Right atrium auricular region (tissue), 2 donors: ENCODE measurements around the gene LGI2. TPM values are rescaled to one million over a fixed set of nuclear protein-coding genes. Genes with fewer than 3 reads are reported as not detected.
A peak's percentile ranks its signal among the peaks of the same experiment; 100 is the strongest.
"Not testable (repeated sequence)": the region's sequence is repeated elsewhere in the genome, so short reads cannot be mapped to it uniquely, and the experiment has no call there.

Source experiments
- DNase-seq: peaks from one replicate; pipeline ENCODE4 v3.0.0-alpha.2; 2019; ENCODE audit warnings: low spot score
- H3K27ac ChIP-seq, 2 donors: fragments of 200-600 bp; sonication (generic); 1 replicate in 1 of 2; 2 replicates in 1 of 2; pipeline ENCODE4 v1.5.1; 2016 to 2019
- H3K27me3 ChIP-seq, 2 donors: fragments of 200-600 bp; sonication (generic); one replicate each; pipeline versions ENCODE4 v1.5.1 to v1.6.0; 2017 to 2019
- H3K36me3 ChIP-seq: fragments of 200-600 bp; sonication (generic); one replicate; pipeline ENCODE4 v1.5.1; 2016
- H3K4me1 ChIP-seq, 2 donors: fragments of 200-600 bp; sonication (generic); one replicate each; pipeline versions ENCODE4 v1.5.1 to v1.6.0; 2017 to 2019
- H3K4me3 ChIP-seq, 2 donors: fragments of 200-600 bp; sonication (generic); 1 replicate in 1 of 2; 2 replicates in 1 of 2; pipeline ENCODE4 v1.5.1; 2017 to 2019; ENCODE audit warnings: mild to moderate bottlenecking in 1 of 2, moderate library complexity in 1 of 2
- H3K9me3 ChIP-seq, 2 donors: fragments of 200-600 bp; sonication (generic); one replicate each; pipeline ENCODE4 v1.5.1; 2019
- total RNA-seq, 2 donors: library from RNA; depleted of rRNA; stranded (reverse); fragments of >200 nt; gene quantifications; one replicate each; pipeline ENCODE4 v1.1.0, GENCODE V29; 2016
- TF ChIP-seq, protein P1 (sequence below), 2 donors: fragments of 200-600 bp; sonication (generic); IDR thresholded peaks; one replicate each; pipeline ENCODE4 v1.5.1; 2019; ENCODE audit warnings: antibody characterized with exemption in 2 of 2

LGI2 gene
- total RNA-seq, 2 donors from 2014 or later: 1.1 to 1.9 TPM

- no peak overlapping the region for H3K4me3 ChIP-seq
- H3K4me1 ChIP-seq: peaks cover 0 to 15% of the 10 kb centered on the region in 2 donors
- TF ChIP-seq, protein P1, sequence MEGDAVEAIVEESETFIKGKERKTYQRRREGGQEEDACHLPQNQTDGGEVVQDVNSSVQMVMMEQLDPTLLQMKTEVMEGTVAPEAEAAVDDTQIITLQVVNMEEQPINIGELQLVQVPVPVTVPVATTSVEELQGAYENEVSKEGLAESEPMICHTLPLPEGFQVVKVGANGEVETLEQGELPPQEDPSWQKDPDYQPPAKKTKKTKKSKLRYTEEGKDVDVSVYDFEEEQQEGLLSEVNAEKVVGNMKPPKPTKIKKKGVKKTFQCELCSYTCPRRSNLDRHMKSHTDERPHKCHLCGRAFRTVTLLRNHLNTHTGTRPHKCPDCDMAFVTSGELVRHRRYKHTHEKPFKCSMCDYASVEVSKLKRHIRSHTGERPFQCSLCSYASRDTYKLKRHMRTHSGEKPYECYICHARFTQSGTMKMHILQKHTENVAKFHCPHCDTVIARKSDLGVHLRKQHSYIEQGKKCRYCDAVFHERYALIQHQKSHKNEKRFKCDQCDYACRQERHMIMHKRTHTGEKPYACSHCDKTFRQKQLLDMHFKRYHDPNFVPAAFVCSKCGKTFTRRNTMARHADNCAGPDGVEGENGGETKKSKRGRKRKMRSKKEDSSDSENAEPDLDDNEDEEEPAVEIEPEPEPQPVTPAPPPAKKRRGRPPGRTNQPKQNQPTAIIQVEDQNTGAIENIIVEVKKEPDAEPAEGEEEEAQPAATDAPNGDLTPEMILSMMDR (IDR thresholded peaks at IDR 0.05): no peak
- no peaks in the 10 kb centered on the region for H3K27me3 ChIP-seq
- H3K9me3 ChIP-seq: no peaks in the 10 kb centered on the region
- no peak overlapping the region for H3K27ac ChIP-seq
- no peaks in the 10 kb centered on the region for H3K36me3 ChIP-seq
- no peak for DNase-seq
Observed at GRCh38 chr4:25028851-25029250, 1.9 kb downstream of the LGI2 start.

- Histone ChIP-seq H3K9me3 (no peaks in the 10 kb centered on the region), H3K36me3 (no peaks in the 10 kb centered on the region), H3K27me3 (no peaks in the 10 kb centered on the region), H3K27ac (no peak overlapping the region), H3K4me1 (no peaks in the 10 kb centered on the region), H3K4me3 (no peak overlapping the region)
- no peak for DNase-seq
- TF ChIP-seq, protein P1 (IDR thresholded peaks at IDR 0.05): no peak
Observed at GRCh38 chr4:25022766-25023165, 8.0 kb downstream of the LGI2 start.

GRCh38 chr4:25021216-25021615 lies 9.5 kb downstream of the LGI2 start:
- TF ChIP-seq, protein P1 (IDR thresholded peaks at IDR 0.05): no peak
- no peaks in the 10 kb centered on the region for H3K27me3 ChIP-seq
- DNase-seq: no peak
- H3K9me3 ChIP-seq: no peaks in the 10 kb centered on the region
- no peak overlapping the region for H3K4me3 ChIP-seq
- no peaks in the 10 kb centered on the region for H3K4me1 ChIP-seq
- no peaks in the 10 kb centered on the region for H3K36me3 ChIP-seq
- no peak overlapping the region for H3K27ac ChIP-seq

- Histone ChIP-seq H3K36me3 (no peaks in the 10 kb centered on the region), H3K4me1 (peaks cover 0 to 2% of the 10 kb centered on the region in 2 donors), H3K27me3 (no peaks in the 10 kb centered on the region), H3K4me3 (no peak overlapping the region), H3K9me3 (no peaks in the 10 kb centered on the region), H3K27ac (no peak overlapping the region)
- TF ChIP-seq, protein P1 (IDR thresholded peaks at IDR 0.05): no peak
- DNase-seq: no peak
Observed at GRCh38 chr4:25020236-25020635, 10.5 kb downstream of the LGI2 start.

DNA sequence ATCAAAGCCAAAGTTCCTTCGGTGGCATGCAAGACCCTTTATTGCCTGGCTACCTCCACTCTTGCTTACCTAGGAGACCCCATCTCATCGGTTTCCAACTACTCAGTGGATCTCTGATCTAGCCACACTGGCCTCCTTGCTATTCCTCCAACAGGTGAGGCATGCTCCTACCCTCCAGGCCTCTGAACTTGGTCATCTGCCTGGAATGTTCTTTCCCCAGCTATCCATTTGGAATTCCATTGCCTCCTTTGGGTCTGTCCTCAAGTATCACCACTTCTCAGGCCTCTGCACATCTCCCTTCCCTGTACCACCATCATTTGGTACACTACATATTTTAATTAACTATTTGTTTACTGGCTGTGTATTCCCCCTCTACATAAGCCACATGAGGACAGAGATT lies 11.2 kb downstream of the LGI2 start:
- Histone ChIP-seq H3K36me3 (no peaks in the 10 kb centered on the region), H3K27me3 (no peaks in the 10 kb centered on the region), H3K4me1 (peaks cover 0 to 3% of the 10 kb centered on the region in 2 donors), H3K27ac (no peak overlapping the region), H3K9me3 (no peaks in the 10 kb centered on the region), H3K4me3 (no peak overlapping the region)
- no peak for DNase-seq
- TF ChIP-seq, protein P1 (IDR thresholded peaks at IDR 0.05): no peak

- Histone ChIP-seq H3K4me3 (no peak overlapping the region), H3K4me1 (peaks cover 0 to 3% of the 10 kb centered on the region in 2 donors), H3K9me3 (no peaks in the 10 kb centered on the region), H3K36me3 (no peaks in the 10 kb centered on the region), H3K27ac (no peak overlapping the region), H3K27me3 (no peaks in the 10 kb centered on the region)
- TF ChIP-seq, protein P1 (IDR thresholded peaks at IDR 0.05): no peak
- no peak for DNase-seq
Observed at GRCh38 chr4:25015012-25015411, 15.7 kb downstream of the LGI2 start.

DNA sequence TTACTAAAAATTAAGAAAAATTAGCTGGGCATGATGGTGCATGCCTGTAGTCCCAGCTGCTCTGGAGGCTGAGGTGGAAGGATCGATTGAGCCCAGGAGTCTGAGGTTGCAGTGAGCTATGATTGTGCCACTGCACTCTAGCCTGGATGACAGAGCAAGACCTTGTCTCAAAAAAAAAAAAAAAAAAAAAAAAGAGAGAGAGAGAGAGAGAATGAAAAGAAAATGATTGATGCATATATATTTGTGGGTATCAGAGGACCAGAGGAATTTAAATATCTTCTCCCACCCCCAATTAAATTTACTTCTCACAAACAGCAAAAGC lies 16.1 kb downstream of the LGI2 start:
- not testable (repeated sequence) for H3K4me3 ChIP-seq, H3K36me3 ChIP-seq, H3K4me1 ChIP-seq, H3K9me3 ChIP-seq, H3K27me3 ChIP-seq, DNase-seq
- peak overlapping the region in 1 of 2 donors; percentile 6 for H3K27ac ChIP-seq
